HG03457 (cell line): Measurements from ENCODE around the gene OIP5.
"Not testable (repeated sequence)": the region's sequence is repeated elsewhere in the genome, so short reads cannot be mapped to it uniquely, and the experiment has no call there.

Source experiments
- ATAC-seq: cut with Tn5 transposase; IDR thresholded peaks from one replicate; pipeline ENCODE4 v1.9.1; 2021; ENCODE audit warnings: moderate number of reproducible peaks; ENCODE audit not compliant: unreplicated experiment

Gene OIP5

DNA sequence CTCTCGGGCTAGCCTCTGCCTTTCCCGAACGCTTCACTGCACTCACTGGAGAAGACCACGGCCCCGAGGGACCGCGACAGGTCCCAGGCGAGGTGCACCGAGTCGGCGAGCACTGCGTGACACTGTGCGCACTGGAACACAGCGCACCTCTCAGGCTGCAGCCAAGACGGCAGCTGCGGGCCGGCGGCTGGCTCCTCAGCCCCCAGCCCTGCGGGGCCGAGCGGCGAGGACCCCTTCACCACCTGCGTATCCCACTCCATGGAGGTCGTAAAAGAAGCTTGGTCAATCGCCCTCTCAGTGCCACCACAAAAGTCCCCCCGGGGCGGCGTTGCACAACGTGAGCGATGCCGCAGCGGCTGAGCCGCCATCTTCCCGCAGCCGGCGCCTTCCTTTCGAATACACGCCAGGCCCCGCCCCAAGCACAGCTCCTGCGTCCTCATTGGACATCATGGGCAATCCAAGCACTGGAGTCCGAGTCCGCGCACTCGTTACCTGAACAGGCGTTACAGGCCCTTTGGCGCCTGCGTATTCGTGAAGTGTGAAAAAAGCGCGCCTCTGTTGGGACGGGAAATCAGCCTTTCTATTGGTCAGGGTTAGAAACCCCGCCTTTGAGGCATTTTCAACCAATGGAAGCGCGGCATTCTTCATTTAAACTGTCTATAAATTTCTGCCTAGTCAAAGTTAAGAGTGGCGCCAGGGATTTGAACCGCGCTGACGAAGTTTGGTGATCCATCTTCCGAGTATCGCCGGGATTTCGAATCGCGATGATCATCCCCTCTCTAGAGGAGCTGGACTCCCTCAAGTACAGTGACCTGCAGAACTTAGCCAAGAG, at the start of gene OIP5, which contains the start of gene NUSAP1:
TSS of gene OIP5 (minus strand) at position 398 of the 832 bp plus-strand sequence. CDS start at position 368, 30 bp downstream.
TSS of gene NUSAP1 (plus strand) at position 688 of the 832 bp plus-strand sequence. CDS start at position 765, 77 bp downstream.
- ATAC-seq, result peak; percentile 73

DNA sequence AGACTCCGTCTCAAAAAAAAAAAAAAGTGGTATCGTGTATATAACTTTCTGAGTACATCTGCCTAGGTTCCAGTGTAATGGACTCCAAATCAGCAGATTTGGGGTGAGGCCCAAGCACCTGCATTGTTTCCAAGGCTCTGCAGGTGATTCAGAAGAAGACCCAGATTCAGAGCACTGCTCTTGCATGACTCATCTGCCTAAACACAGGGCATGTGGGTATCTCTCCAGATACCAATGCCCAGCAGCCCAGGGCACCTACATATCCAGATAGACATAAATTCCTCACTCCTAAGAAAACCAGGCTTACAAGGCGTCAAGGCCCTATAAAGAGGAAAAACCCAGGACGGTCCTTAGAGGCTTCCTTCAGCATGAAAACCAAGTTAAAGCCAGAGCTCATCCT, 45.6 kb upstream of the OIP5 start:
- no peak for ATAC-seq

DNA sequence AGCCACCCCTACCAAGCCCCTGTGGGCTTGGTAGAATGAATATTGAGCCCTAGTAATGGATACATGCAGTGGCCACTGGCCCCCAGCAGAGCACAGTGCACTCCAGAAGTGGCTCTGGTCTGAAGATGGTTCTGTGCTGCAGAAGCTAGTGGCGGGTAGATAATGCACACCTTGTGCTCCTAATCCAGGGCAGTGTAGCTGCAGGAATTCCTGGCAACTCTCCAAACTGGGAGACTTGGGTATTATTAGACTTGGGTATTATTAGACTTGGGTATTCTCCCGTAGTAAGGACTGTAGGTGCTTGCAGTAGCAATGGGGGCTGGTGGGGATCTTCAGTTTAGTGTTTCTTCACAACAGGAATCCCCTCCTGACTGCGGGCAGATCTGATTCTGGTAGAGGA, 35.0 kb upstream of the OIP5 start:
- ATAC-seq, result no peak

DNA sequence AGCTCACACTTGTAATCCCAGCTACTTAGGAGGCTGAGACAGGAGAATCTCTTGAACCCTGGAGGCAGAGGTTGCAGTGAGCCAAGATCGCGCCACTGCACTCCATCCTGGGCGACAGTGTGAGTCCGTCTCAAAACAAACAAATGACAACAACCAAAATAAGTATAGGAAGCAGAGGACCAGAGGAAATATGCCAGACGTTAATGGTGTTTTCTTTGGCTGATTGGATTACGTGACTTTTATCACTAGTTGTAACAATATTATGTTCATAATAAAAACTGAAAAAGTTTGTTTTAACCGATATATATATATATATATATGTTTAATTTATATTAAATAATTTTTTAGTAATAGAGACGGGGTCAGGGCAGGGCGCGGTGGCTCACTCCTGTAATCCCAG, 22.0 kb upstream of the OIP5 start:
- no peak for ATAC-seq

DNA sequence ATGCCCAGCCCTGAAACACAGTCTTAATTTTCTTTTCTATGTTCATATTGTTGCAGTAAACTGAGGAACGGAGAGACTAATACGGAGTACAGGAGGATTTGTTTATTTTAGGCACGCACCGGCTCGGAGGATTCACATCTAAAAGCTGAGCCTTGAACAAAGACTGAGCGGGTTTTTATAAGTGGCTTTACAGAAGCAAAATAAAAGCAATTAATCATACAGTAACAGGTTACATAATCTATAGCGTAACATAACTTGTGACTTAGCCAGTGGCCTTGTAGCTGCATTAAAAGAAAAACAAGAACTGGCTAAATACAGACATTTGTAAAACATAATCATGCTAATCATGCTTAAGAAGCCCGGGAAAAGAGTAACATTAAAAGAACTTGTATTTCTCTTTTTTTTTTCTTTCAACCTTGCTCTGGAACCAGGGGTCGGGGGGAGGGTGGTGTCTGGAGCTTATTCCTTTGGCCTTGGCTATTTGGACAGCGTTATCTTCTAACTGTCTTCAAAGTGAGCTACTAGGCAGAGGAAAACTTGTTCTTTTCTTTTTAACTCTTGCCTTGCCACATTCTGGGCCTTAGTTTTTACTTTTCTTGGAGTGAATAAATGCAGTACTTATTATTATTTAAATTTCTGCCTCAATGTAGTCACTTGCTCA, 17.8 kb upstream of the OIP5 start:
- no peak for ATAC-seq

DNA sequence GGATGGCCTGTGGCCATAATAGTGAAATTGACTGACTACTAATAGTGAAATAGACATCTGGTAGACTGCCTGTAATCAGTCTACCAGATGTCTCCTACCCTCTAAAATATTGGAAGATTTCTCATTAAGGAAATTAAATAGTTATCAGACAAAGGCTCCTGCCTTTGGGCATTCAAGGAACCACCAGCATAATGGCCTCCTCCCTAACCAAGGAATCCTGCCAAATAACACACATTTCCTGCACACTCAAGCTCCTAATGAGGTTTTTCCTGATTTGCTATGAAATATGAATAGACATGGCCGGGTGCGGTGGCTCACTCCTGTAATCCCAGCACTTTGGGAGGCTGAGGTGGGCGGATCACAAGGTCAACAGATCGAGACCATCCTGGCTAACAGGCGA, 14.8 kb upstream of the OIP5 start:
- no peak for ATAC-seq

DNA sequence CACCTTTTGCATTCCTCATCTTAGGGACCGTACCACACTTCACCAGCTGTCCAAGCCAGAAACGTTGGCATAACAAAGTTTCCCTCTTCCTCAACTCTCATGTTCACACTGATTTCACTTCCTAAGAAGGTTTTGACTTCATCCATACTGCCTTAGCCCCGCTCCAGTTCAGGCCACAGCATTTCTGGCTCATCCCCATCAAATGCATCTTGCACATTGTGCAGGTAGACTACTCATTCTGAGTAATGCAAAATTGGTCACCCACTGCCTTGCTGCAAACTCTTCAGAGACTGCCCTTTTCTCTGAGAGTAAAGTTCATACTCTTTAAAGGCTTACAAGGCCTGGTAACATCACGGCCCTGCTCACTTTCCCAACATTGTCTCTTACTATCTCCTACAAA, 9.1 kb upstream of the OIP5 start:
- no peak for ATAC-seq

DNA sequence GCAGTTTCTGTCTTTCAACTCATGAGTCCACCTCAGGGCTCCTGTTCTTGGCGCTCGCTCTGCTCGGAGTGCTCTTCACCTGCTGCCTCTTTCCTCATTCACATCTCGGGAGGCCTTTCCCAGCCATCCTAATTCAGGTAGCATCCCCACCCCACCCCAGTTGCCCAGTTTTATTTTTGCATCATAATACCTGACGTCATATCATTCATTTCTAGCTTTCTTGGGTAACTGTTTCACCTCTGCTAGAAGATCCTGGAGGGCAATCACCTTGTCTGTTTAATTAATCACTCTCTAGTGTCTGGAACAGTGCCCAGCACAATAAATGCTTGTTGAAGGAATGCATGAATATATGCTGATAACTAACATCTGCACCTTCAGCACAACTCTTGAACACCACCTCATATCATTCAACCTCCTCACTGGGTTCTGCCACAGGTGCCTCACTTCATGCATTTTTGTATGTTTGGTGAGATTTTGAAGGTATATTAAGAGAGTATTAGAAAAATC, 7.9 kb upstream of the OIP5 start:
- no peak for ATAC-seq

DNA sequence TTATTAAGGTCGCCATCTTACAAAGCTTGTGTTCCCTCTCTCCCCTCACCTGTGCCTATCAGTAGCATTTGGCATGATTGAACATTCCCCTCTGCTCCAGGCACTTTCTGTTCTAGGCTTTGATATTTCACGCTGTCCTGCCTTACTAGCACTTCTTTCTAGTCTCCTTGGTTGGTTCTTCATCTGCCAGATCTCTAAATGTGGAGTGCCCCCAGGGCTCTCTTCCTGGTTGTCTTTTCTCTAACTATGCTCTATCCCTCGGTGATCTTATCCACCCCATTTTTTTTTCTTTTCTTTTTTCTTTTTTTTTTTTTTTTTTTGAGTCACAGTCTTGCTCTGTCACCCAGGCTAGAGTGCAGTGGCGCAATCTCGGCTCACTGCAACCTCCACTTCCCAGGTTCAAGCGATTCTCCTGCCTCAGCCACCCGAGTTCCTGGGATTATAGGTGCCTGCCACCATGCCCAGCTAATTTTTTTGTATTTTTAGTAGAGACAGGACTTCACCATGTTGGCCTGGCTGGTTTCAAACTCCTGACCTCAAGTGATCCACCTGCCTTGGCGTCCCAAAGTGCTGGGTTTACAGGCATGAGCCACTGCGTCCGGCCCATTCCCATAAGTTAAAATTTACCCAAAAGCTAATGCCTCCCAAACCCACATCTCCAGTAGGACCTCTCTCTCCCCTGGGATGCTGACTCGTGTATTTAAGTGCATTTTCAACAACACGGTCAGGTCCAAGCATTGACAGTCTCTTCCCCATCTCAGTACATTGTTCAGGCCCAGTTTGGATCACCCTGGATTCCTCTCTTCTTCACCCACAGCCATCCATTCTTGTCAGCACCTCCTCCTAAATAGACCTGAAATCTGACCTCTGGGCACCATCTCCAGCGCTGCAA, 5.5 kb upstream of the OIP5 start:
- no peak for ATAC-seq

DNA sequence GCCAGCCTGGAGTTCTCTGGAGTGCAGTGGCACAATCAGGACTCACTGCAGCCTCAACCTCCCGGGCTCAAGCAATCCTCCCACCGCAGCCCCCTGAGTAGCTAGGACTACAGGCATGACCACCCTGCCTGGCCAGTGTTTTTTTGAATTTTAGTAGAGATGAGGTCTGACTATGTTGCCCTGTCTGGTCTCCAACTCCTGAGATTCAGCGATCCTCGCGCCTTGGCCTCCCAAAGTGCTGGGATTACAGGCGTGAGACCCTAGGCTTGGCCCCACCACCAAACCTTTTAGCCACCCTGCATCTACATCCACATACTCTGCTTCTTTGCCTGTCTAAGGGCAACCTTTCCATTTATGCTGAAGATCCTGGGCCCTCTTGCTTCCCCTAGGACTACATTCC, 4.7 kb upstream of the OIP5 start:
- no peak for ATAC-seq

DNA sequence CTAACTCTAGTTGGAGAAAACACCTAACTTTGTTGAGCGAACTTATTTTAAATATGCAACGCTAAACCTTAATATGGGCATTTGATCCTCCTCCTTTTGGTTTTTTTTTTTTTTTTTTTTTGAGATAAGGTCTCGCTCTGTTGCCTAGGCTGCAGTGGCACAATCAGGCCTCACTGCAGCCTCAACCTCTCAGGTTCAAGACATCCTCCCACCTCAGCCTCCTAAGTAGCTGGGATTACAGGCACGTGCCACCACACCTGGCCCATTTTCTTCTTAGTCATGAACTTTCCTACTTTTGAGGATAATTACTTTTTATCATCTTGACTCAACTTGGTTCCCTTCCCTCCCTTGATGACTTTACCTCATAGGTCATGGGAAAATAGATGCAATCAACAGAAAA, 4.2 kb upstream of the OIP5 start:
- no peak for ATAC-seq

DNA sequence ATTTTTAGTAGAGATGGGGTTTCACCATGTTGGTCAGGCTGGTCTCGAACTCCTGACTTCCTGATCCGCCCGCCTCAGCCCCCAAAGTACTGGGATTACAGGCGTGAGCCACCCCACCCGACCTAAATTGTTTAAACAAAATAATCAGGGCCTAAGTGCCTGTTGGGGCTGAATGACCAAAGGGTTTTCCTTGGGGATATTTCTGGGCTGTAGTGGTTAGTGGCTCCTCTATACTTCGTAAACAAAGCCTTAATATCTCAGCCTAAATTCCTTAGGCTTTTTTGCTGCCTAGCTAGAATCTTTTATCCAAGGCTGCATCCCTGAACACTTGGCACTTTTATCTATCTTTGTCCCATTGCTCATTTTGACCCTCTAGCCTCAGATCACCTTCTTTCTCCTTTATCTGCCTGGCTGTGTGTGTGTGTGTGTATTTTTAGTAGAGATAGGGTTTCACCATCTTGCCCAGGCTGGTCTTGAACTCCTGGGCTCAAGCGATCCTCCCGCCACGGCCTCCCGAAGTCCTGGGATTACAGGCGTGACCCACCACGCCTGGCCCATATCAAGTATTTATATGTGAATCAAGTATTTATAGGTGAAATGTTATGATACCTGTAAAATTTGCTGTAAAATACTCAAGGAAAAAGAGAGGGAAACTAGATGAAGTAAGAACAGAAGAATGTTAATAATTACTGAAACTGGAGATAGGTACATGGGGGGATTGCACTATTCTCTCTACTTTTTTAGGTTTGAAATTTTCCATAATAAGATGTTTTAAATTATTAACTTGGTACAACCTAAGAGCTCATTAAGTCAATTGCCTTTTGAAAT, 2.1 kb upstream of the OIP5 start:
- ATAC-seq, result no peak

DNA sequence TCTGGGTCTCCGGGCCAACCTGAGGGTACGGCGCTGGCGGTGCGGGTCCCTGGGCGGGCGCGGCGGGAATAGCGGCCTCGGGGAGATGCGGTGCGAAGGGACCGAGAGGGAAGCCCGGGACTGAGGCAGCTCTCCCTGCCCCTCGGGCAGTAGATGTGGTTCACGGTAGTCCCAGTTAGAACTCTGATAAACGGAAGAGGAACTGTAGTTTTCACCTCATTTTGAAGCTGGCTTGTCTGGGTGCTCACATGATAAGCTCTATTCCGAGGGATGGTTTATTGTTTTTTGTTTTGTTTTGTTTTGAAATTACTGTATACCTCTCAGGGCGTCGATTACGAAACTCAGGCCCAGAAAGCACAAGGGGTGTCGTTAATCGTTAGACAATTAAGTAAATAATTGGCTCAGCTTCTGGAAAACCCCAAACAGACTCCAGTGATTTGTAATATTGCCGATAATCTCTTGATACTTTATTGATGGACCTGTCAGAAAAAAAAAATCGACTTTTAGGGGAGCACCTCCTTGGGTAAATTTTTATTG, 703 bp upstream of the OIP5 start:
- ATAC-seq, result peak; percentile 16

DNA sequence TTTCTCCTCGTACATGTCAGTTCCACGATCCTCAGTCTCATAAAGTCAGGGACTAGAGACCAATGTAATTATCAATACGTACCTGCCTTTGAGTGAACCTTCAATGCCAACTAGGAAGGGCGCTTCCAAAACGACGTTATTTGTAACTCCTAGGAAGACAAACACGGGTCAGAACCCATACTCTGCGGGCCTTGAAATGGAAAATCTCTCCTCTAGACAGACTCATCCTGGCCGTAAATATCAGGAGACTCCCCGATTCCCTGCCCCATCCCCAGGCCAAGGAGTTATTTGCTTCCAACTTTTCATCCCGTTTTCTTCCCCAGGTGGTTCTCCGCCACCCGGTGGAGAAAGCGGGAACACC, 578 bp downstream of the OIP5 start:
- ATAC-seq, result no peak

DNA sequence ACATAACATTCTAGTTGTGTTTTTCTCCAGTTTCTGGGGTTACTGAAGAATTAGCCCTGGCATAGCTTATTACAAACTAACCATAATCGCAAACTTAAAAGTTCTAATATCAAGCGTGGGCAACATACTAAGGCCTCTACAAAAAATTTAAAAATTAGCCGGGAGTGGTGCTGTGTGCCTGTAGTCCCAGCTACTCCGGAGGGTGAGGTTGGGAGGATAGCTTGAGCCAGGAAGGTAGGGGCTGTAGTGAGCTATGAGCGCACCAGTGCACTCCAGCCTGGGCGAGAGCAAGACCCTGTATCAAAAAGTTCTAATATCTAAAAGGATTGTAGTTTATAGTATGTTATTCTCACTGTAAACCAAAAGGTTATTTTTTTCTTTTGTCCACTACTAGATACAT, 1.1 kb downstream of the OIP5 start:
- ATAC-seq, result no peak

DNA sequence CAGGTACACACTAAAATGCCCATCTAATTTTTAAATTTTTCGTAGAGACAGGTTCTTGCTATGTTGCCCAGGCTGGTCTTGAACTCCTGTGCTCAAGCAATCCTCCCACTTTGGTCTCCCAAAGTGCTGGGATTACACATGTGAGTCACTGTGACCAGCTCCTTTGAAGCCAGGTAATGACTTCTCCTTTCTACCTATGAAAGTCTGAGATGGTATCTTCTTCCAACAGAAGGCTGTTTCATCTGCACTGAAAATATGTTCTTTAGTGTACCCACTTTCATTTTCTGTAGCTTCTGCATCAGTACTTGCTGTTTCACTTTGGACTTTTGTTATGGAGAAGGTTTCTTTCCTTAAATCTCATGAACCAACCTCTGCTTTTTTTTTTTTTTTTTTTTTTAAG, 8.8 kb downstream of the OIP5 start:
- no peak for ATAC-seq

DNA sequence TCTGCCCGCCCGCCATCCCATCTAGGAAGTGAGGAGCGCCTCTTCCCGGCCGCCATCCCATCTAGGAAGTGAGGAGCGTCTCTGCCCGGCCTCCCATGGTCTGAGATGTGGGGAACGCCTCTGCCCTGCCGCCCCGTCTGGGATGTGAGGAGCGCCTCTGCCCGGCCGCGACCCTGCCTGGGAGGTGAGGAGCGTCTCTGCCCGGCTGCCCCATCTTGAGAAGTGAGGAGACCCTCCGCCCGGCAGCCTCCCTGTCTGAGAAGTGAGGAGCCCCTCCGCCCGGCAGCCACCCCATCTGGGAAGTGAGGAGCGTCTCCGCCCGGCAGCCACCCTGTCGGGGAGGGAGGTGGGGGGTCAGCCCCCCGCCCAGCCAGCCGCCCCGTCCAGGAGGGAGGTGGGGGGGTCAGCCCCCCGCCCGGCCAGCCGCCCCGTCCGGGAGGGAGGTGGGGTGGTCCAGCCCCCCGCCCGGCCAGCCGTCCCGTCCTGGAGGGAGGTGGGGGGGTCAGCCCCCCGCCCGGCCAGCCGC, 11.5 kb downstream of the OIP5 start:
- not testable (repeated sequence) for ATAC-seq

DNA sequence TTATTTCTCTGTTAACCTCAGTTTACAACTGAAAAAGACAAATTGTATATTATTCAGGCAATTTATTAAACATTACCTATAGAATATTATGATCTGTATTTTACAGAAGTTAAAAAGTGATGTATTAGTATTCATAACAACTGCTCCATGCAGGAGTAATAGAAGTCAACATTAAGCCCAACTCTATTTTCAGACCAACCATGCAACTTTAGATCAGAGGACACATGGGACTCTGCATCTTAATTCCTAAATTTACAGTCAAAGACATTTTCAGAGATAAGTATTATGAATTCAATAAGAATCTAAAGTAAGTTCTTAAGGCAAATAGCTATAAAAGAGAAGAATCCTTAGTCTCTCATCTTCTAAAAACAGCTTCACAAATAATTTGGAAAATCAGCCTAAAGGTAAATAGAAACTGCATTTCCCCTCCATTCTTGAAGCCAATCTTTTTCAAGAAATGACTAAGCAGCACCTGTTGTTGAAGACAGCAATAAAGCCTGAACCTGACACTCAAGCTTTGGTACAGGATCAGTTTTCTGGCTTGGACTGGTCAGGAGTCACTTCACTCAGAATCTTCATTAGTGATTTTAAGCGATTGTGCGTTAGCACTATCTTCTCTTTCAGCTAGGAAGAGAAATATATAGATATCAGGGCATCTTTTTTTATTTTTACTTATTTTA, 23.0 kb downstream of the OIP5 start:
- no peak for ATAC-seq

DNA sequence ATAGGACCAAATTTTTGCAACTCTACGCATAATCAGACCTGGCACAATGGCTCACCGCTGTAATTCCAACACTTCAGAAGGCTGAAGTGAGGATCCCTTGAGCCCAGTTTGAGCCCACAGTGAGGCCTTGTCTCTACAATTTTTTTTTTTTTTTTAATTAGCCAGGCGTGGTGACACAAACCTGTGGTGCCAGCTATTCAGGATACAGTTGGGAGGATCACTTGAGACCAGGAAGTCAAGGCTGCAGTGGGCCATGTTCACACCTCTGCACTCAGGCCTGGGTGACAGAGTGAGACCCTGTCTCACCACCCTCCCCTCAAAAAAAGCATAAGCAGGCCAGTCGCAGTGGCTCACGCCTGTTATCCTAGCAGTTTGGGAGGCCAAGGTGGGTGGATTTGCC, 24.7 kb downstream of the OIP5 start:
- no peak for ATAC-seq
